C4-2B (cell line): ENCODE data around the gene ANAPC5.
"Not testable (repeated sequence)": the region's sequence is repeated elsewhere in the genome, so short reads cannot be mapped to it uniquely, and the experiment has no call there.

Experiments used
- CTCF ChIP-seq: fragments of 450-650 bp; conservative IDR thresholded peaks from 2 replicates; pipeline ENCODE4 v1.5.1; 2017; ENCODE audit warnings: mild to moderate bottlenecking
- ZFX ChIP-seq: fragments of 450-650 bp; IDR thresholded peaks from 2 replicates; pipeline ENCODE4 v1.6.1; 2017

- not testable (repeated sequence) for TF ChIP-seq CTCF, ZFX
Observed at GRCh38 chr12:121307397-121307796, 44.8 kb downstream of the ANAPC5 start.
